Transverse colon (tissue), 4 donors: Measurements from ENCODE around the gene TNS1. TPM values are rescaled to one million over a fixed set of nuclear protein-coding genes. Genes with fewer than 3 reads are reported as not detected.

Experiments used
- DNase-seq: peaks from one replicate; pipeline ENCODE4 v3.0.0-alpha.2; 2019
- H3K27ac ChIP-seq, 4 donors: fragments of 200-600 bp; sonication (generic); 2 replicates each; pipeline ENCODE4 v1.5.1; 2016 to 2018; ENCODE audit warnings: inconsistent platforms in 4 of 4
- H3K27me3 ChIP-seq: fragments of 200-600 bp; sonication (generic); 2 replicates; pipeline ENCODE4 v1.5.1; 2017; ENCODE audit warnings: inconsistent platforms
- H3K36me3 ChIP-seq, 4 donors: fragments of 200-600 bp; sonication (generic); 2 replicates each; pipeline ENCODE4 v1.5.1; 2017 to 2019; ENCODE audit warnings: inconsistent platforms in 4 of 4
- H3K4me1 ChIP-seq, 4 donors: fragments of 200-600 bp; sonication (generic); 2 replicates each; pipeline ENCODE4 v1.5.1; 2017 to 2020; ENCODE audit warnings: inconsistent platforms in 4 of 4
- H3K4me3 ChIP-seq, 4 donors: fragments of 200-600 bp; sonication (generic); 1 replicate in 1 of 4; 2 replicates in 3 of 4; pipeline versions ENCODE4 v1.5.1 to v1.6.1; 2017 to 2019; ENCODE audit warnings: inconsistent platforms in 4 of 4
- H3K9me3 ChIP-seq, 2 donors: fragments of 200-600 bp; sonication (generic); 2 replicates each; pipeline ENCODE4 v1.5.1; 2017 to 2019; ENCODE audit warnings: inconsistent platforms in 2 of 2
- EP300 ChIP-seq: sonication (generic); formaldehyde crosslinking; IDR thresholded peaks from one replicate; pipeline ENCODE4 v1.6.1; 2017; ENCODE audit warnings: antibody characterized with exemption, low read depth
- POLR2A ChIP-seq: fragments of 450-650 bp; IDR thresholded peaks from one replicate; pipeline ENCODE4 v1.6.1; 2016; ENCODE audit warnings: antibody characterized with exemption, mild to moderate bottlenecking, moderate library complexity
- POLR2AphosphoS5 ChIP-seq, 3 donors: sonication (generic); formaldehyde crosslinking; IDR thresholded peaks; one replicate each; pipeline ENCODE4 v1.6.1; 2016; ENCODE audit warnings: antibody characterized with exemption in 3 of 3
- WGBS, 2 donors: methylation state at CpG; one replicate each; pipeline ENCODE4 v1.1.5; 2018; ENCODE audit warnings: low coverage in 1 of 2; 5-methylcytosine and 5-hydroxymethylcytosine counted together
- in situ Hi-C, 4 donors: fragments of 200-750 bp; cut with MboI; loops; one replicate each; pipeline versions ENCODE4 v1.15.0 to v1.15.1; 2017; ENCODE audit warnings: low sequenced_read_pairs in 3 of 4, low pct_ligation_motif_present in 1 of 4, low pct_unique_long_range_greater_than_20kb in 1 of 4
- intact Hi-C: fragments of 100-400 bp; cut with DNase I; formaldehyde crosslinking; loops from one replicate; pipeline ENCODE4 v1.15.1; 2023; ENCODE audit warnings: low total_unique reads
- total RNA-seq, 4 donors: library from RNA; depleted of rRNA; stranded (reverse); fragments of >200 nt; gene quantifications; one replicate each; pipeline ENCODE4 v1.1.0, GENCODE V29; 2016
- TF ChIP-seq, protein P1 (sequence below), 5 experiments: fragments of 200-600 bp in 3 of 5; fragments of 450-650 bp in 2 of 5; sonication (generic) in 3 of 5; IDR thresholded peaks; 1 replicate in 2 of 5; 2 replicates in 3 of 5; pipeline ENCODE4 v1.5.1; 2016 to 2017; ENCODE audit warnings: antibody characterized with exemption in 5 of 5, inconsistent platforms in 3 of 5, mild to moderate bottlenecking in 2 of 5, moderate library complexity in 1 of 5

TNS1 gene
- total RNA-seq, 4 donors from 2014 or later = 101 to 487 (median 231) TPM

DNA sequence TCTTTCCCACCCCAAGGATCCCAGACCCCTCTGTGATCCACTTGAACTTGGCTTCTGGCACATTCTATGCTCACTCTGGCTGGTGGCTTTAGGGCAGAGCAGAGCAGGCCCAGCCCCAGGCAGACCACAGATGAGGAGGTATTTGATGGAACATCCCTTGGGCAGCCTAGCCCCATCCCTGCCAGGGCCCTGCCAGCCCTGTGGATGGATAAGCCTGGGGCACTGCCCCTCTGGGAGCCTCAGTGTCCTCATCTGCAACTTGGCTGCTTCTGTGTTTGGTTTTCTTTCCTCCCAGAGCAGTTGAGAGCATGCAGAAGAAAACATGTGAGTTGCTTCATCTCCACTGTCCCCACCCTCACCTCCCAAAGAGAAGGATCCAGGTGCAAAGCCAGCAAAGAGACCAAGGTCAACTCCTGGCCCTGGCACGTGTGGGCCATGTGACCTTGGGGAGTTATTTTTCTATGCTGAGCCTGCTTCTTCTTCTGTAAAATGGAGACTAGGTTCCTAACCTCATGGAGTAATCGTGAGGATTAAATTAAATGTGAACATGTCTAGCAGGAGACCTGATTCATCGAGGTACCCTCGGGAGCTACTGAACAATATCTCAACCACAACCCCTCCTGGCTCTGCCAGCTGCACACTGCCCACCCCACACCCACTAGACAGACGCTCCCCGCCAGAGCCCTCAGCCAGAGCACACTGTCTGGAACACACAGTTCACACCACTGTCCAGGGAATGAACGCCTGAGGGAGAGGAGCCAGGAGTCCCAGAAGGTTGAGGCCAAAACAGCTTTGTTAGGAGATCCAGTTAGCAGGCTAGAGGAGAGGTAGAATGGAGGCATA is 14.6 kb upstream of the TNS1 start:
- Histone ChIP-seq H3K9me3 (no peaks in the 10 kb centered on the region), H3K27me3 (peaks cover 3% of the 10 kb centered on the region), H3K27ac (no peak overlapping the region), H3K4me1 (peaks cover 0 to 5% (median 0%) of the 10 kb centered on the region in 4 donors), H3K36me3 (no peaks in the 10 kb centered on the region), H3K4me3 (no peak overlapping the region)
- DNase-seq = no peak
- in situ Hi-C loops (loop anchor here in 1 of 4 donors (25.0 kb wide), 1 partner anchor 230 kb away; no protein-coding TSS in a partner anchor), intact Hi-C loops (no loop called here)
- TF ChIP-seq POLR2A = no peak
- no peak for TF ChIP-seq POLR2AphosphoS5 (IDR thresholded peaks at IDR 0.05)
- TF ChIP-seq, protein P1, sequence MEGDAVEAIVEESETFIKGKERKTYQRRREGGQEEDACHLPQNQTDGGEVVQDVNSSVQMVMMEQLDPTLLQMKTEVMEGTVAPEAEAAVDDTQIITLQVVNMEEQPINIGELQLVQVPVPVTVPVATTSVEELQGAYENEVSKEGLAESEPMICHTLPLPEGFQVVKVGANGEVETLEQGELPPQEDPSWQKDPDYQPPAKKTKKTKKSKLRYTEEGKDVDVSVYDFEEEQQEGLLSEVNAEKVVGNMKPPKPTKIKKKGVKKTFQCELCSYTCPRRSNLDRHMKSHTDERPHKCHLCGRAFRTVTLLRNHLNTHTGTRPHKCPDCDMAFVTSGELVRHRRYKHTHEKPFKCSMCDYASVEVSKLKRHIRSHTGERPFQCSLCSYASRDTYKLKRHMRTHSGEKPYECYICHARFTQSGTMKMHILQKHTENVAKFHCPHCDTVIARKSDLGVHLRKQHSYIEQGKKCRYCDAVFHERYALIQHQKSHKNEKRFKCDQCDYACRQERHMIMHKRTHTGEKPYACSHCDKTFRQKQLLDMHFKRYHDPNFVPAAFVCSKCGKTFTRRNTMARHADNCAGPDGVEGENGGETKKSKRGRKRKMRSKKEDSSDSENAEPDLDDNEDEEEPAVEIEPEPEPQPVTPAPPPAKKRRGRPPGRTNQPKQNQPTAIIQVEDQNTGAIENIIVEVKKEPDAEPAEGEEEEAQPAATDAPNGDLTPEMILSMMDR (IDR thresholded peaks at IDR 0.05) = no peak
- no peak for TF ChIP-seq EP300
- WGBS, 2 donors = 62 to 74% methylated on average over 4 to 7 of the region's 7 CpGs

DNA sequence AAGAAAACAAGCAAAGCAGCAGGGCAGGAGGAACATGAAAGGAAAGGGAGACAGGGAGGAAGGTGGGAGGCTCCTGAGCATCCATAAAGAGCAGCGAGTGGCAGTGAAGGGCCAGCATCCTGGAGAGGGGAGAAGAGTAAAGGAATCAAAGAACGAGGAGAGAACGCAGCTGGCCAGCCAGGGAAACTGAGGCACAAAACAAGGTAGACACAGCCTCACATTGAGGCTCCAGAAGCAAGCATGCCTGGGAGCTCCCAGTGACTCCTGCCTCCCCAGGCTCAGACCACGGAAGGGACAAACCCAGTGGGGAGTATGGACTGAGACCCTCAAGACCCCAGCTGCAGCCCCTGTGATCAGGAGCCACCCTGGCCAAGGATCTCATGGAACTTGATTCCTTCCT is 14.0 kb upstream of the TNS1 start:
- Histone ChIP-seq H3K9me3 (no peaks in the 10 kb centered on the region), H3K27ac (no peak overlapping the region), H3K4me3 (no peak overlapping the region), H3K27me3 (peaks cover 7% of the 10 kb centered on the region), H3K36me3 (no peaks in the 10 kb centered on the region), H3K4me1 (peaks cover 0 to 5% (median 0%) of the 10 kb centered on the region in 4 donors)
- in situ Hi-C loops (loop anchor here in 1 of 4 donors (25.0 kb wide), 1 partner anchor 230 kb away; no protein-coding TSS in a partner anchor), intact Hi-C loops (no loop called here)
- TF ChIP-seq POLR2AphosphoS5 (IDR thresholded peaks at IDR 0.05) (no peak), POLR2A (no peak), EP300 (no peak)
- WGBS, 2 donors = 71 to 94% methylated on average over 1 to 4 of the region's 4 CpGs
- DNase-seq = no peak

DNA sequence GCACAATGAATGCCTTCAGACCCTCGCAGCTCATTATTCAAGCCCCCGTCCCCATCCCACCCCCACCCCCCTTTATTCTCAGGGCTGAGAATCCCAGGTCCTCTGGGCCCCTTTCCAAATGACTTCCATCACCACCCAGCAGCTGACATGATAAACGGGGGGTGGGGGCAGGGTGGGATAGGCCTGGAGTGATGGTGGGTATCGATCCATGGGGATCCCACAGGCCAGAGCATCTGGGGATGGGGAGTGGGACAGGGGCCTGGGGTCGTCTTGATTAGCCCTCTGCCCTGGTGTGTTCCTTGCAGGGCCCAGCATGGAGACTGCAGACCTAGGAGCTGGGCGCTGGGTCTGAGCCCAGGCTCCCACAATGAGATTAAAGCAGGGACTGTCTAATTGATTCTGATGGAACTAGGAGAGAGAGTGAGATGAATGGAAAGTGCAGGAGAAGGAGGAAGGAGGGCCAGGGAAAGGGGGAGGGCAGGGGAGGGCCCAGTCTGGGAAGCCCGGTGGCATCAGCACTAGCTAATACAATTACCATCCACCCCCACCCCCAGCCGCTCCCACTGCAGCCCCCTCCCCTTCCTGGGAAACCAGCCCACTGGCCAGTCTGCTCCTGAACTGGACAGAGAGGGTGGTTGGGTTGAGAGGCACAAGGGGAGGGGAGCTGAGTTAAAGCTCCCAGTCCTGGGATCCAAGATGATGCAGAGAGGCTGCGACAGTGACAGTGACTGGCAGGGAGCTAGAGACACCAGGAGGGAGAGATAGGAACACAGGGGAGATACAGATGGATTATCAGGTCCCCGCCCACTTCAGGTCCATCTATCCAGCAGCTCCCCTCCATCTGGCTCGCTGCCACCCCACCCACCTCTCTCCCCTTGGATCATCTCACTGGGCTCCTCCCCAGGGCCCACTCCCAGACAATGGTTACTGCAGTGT is 13.1 kb upstream of the TNS1 start:
- no peaks in the 10 kb centered on the region for H3K36me3 ChIP-seq
- intact Hi-C loops = no loop called here
- peaks cover 16% of the 10 kb centered on the region for H3K27me3 ChIP-seq
- no peak for DNase-seq
- TF ChIP-seq, protein P1 (IDR thresholded peaks at IDR 0.05) = no peak
- TF ChIP-seq EP300 (no peak), POLR2A (no peak), POLR2AphosphoS5 (IDR thresholded peaks at IDR 0.05) (no peak)
- H3K4me3 ChIP-seq = no peak overlapping the region
- 66 to 67% methylated on average over 2 to 11 of the region's 11 CpGs for WGBS, 2 donors
- H3K4me1 ChIP-seq = peaks cover 0 to 6% (median 0%) of the 10 kb centered on the region in 4 donors
- in situ Hi-C loops = loop anchor here in 1 of 4 donors (25.0 kb wide), 1 partner anchor 229 kb away; no protein-coding TSS in a partner anchor
- H3K27ac ChIP-seq = no peak overlapping the region
- H3K9me3 ChIP-seq = no peaks in the 10 kb centered on the region

DNA sequence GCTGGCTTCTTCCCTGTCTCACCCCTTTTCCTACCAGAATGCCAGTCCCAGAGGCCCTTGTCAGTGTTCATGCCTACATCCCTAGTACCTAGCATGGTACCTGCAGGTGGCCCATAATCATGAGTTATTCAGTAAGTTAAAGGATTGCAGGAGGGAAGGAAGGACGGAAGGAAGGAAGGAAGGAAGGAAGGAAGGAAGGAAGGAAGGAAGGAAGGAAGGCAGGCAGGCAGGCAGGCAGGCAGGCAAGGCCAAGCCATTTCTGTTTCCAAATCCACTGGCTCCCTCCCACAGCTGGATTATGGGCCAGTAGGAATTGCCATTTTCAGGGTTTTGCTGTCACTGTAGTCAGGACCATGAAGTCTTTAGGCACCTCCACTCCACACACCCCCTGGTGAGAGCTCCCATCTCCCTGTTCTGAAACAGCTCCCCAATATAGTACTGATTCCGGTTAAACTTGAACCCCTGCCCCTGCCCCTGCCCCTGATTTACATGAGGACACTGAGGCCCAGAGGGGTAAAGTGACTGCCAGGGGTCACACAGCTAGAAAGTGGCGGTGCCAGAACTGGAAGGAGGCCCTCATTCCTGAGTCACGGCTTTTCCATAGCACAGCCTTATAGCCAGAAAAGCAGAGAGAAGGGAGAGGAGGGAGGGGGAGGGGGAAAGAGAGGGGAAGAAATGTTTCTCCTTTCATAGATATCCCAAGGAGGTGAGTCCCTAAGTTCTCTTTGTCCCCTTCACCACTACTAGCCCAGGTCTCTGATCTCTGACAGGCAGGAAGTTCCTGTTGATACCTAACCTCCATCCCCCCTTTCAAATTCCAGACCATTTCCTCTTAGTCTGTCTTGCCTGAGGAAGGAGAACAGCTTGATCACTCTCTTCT is 12.2 kb upstream of the TNS1 start:
- intact Hi-C loops (no loop called here), in situ Hi-C loops (loop anchor here in 1 of 4 donors (25.0 kb wide), 1 partner anchor 228 kb away; no protein-coding TSS in a partner anchor)
- DNase-seq = no peak
- Histone ChIP-seq H3K36me3 (no peaks in the 10 kb centered on the region), H3K27ac (no peak overlapping the region), H3K9me3 (no peaks in the 10 kb centered on the region), H3K27me3 (peaks cover 25% of the 10 kb centered on the region), H3K4me3 (no peak overlapping the region), H3K4me1 (peaks cover 2 to 15% (median 8%) of the 10 kb centered on the region in 4 donors)
- TF ChIP-seq EP300 = no peak
- no peak for TF ChIP-seq POLR2A
- TF ChIP-seq, protein P1 (IDR thresholded peaks at IDR 0.05) = no peak
- 79% methylated on average over 3 of the region's 4 CpGs; no CpG with 5 or more reads in 1 of the 2 donors for WGBS, 2 donors
